Thyroid gland (tissue), 4 donors: ENCODE data around the gene CCDC61. TPM values are rescaled to one million over a fixed set of nuclear protein-coding genes. Genes with fewer than 3 reads are reported as not detected.

Source experiments
- DNase-seq, 2 donors: peaks; one replicate each; pipeline ENCODE4 v3.0.0-alpha.2; 2019
- H3K27ac ChIP-seq, 3 donors: fragments of 200-600 bp; sonication (generic); 1 replicate in 2 of 3; 2 replicates in 1 of 3; pipeline ENCODE4 v1.5.1; 2016 to 2019; ENCODE audit warnings: mild to moderate bottlenecking in 1 of 3, moderate library complexity in 1 of 3
- H3K27me3 ChIP-seq: fragments of 200-600 bp; sonication (generic); one replicate; pipeline ENCODE4 v1.5.1; 2019
- H3K36me3 ChIP-seq, 2 donors: fragments of 200-600 bp; sonication (generic); one replicate each; pipeline ENCODE4 v1.5.1; 2016 to 2019
- H3K4me1 ChIP-seq, 2 donors: fragments of 200-600 bp; sonication (generic); one replicate each; pipeline ENCODE4 v1.5.1; 2017 to 2019
- H3K4me3 ChIP-seq, 3 donors: fragments of 200-600 bp; sonication (generic); replicated peaks in 1 of 3; 1 replicate in 2 of 3; 2 replicates in 1 of 3; pipeline ENCODE4 v1.5.1; 2016; ENCODE audit warnings: mild to moderate bottlenecking in 1 of 3
- H3K9me3 ChIP-seq: fragments of 200-600 bp; sonication (generic); one replicate; pipeline ENCODE4 v1.5.1; 2017
- POLR2A ChIP-seq, 2 donors: fragments of 450-650 bp; IDR thresholded peaks; one replicate each; pipeline ENCODE4 v1.6.1; 2017; ENCODE audit warnings: antibody characterized with exemption in 2 of 2, mild to moderate bottlenecking in 2 of 2, moderate library complexity in 1 of 2
- WGBS, 2 donors: methylation state at CpG; one replicate each; pipeline ENCODE4 v1.1.5; 2017; 5-methylcytosine and 5-hydroxymethylcytosine counted together
- intact Hi-C: fragments of 100-400 bp; cut with DNase I; formaldehyde crosslinking; loops from one replicate; pipeline ENCODE4 v1.15.1; 2023
- total RNA-seq, 4 donors: library from RNA; depleted of rRNA; stranded (reverse); fragments of >200 nt; gene quantifications; one replicate each; pipeline ENCODE4 v1.2.3, GENCODE V29; 2016
- TF ChIP-seq, protein P1 (sequence below), 6 experiments: fragments of 200-600 bp in 3 of 6; fragments of 450-650 bp in 3 of 6; sonication (generic) in 3 of 6; IDR thresholded peaks; one replicate each; pipeline ENCODE4 v1.5.1; 2016 to 2019; ENCODE audit warnings: antibody characterized with exemption in 6 of 6, mild to moderate bottlenecking in 2 of 6, inconsistent platforms in 1 of 6, moderate library complexity in 1 of 6

The CCDC61 gene
- total RNA-seq, 4 donors from 2014 or later = 8.5 to 12.4 (median 9.8) TPM

DNA sequence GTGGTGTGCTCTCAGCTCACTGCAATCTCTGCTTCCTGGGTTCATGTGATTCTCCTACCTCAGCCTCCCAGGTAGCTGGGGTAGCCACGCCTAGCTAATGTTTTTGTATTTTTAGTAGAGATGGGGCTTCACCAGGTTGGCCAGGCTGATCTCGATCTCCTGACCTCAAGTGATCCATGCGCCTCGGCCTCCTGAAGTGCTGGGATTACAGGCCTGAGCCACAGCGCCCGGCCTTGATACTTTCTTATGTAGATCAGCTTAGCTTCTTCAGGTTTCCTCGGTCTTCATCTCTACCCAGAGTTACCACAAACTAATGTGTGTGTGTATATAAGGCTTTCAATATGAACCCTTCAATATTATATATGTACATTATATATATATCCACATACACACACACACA, 9.9 kb upstream of the CCDC61 start:
- 73 to 83% methylated on average over 6 to 7 of the region's 7 CpGs for WGBS, 2 donors
- Histone ChIP-seq H3K4me3 (no peak overlapping the region), H3K36me3 (no peaks in the 10 kb centered on the region), H3K9me3 (no peaks in the 10 kb centered on the region), H3K27me3 (no peaks in the 10 kb centered on the region), H3K4me1 (no peaks in the 10 kb centered on the region), H3K27ac (no peak overlapping the region)
- intact Hi-C loops = no loop called here
- no peak for DNase-seq
- TF ChIP-seq POLR2A (IDR thresholded peaks at IDR 0.05) = no peak
- TF ChIP-seq, protein P1, sequence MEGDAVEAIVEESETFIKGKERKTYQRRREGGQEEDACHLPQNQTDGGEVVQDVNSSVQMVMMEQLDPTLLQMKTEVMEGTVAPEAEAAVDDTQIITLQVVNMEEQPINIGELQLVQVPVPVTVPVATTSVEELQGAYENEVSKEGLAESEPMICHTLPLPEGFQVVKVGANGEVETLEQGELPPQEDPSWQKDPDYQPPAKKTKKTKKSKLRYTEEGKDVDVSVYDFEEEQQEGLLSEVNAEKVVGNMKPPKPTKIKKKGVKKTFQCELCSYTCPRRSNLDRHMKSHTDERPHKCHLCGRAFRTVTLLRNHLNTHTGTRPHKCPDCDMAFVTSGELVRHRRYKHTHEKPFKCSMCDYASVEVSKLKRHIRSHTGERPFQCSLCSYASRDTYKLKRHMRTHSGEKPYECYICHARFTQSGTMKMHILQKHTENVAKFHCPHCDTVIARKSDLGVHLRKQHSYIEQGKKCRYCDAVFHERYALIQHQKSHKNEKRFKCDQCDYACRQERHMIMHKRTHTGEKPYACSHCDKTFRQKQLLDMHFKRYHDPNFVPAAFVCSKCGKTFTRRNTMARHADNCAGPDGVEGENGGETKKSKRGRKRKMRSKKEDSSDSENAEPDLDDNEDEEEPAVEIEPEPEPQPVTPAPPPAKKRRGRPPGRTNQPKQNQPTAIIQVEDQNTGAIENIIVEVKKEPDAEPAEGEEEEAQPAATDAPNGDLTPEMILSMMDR (IDR thresholded peaks at IDR 0.05) = no peak

DNA sequence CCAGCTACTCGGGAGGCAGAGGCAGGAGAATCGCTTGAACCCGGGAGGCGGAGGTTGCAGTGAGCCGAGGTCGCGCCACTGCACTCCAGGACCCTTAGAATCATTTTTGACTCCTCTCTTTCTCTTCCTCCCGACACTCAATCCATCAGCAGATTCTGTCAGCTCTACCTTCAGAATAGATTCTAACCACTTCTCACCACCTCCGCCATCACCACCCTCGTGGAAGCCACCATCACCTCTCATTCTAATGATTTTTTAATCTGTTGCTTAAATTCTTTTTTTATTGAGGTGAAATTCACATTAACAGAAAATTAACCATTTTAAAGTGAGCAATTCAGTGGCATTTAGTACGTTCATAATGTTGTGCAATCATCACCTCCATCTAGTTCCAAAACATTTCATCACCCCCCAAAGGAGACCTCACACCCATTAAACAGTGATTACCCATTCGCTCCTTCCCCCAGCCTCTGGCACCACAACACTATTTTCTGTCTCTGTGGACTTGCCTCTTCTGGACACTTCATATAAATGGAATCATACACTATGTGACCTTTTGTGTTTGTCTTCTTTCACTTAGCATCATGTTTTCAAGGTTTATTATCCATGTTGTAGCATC, 5.0 kb upstream of the CCDC61 start:
- Histone ChIP-seq H3K27me3 (no peaks in the 10 kb centered on the region), H3K27ac (no peak overlapping the region), H3K4me1 (no peaks in the 10 kb centered on the region), H3K4me3 (no peak overlapping the region), H3K9me3 (no peaks in the 10 kb centered on the region), H3K36me3 (no peaks in the 10 kb centered on the region)
- 90 to 92% methylated on average over 12 of the region's 12 CpGs for WGBS, 2 donors
- TF ChIP-seq, protein P1 (IDR thresholded peaks at IDR 0.05) = no peak
- TF ChIP-seq POLR2A (IDR thresholded peaks at IDR 0.05) = no peak
- intact Hi-C loops = no loop called here
- no peak for DNase-seq

- WGBS, 2 donors = 11 to 15% methylated on average over 8 of the region's 8 CpGs
- Histone ChIP-seq H3K4me3 (peak overlapping the region in 2 of 3 donors; percentile 15 to 23), H3K4me1 (peaks cover 6 to 12% of the 10 kb centered on the region in 2 donors), H3K9me3 (no peaks in the 10 kb centered on the region), H3K36me3 (no peaks in the 10 kb centered on the region), H3K27ac (no peak overlapping the region), H3K27me3 (no peaks in the 10 kb centered on the region)
- DNase-seq = no peak
- intact Hi-C loops = no loop called here
- TF ChIP-seq, protein P1 (IDR thresholded peaks at IDR 0.05) = no peak
- no peak for TF ChIP-seq POLR2A (IDR thresholded peaks at IDR 0.05)
These were observed 740 bp upstream of the CCDC61 start for GRCh38 chr19:45994456-45994997.

DNA sequence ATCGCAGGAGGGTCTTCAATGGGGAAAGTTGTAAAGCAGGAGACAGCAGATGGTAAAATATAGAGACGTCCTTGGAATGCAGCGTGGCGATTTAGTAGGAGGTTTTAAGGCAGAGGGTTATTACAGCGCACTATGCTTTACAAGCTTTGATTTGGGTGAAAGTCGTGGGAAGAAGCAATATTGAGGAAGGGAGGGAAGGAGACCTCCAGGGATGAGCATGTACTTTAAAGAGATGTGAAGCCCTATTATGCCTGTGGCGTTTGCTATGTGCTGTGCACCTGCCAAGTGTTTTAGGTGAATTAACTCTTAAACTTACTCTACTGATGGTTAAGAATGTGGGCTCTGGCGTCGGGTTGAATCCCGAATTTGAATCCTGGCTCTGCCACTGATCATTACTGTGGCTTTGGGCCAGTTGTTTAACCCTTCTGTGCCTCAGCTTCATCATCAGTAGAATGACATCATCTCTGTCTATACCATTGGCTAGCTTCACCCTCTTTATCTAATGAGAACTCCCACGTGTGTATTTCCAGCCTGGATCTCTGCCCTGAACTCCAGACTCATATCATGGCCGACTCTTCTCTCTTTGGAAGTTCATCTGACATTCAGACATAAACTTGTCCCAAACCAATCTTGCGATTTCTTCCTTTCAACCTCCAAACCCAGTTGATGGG, 583 bp downstream of the CCDC61 start:
- intact Hi-C loops = no loop called here
- no peak for TF ChIP-seq POLR2A (IDR thresholded peaks at IDR 0.05)
- TF ChIP-seq, protein P1 (IDR thresholded peaks at IDR 0.05) = no peak
- H3K9me3 ChIP-seq = no peaks in the 10 kb centered on the region
- no peak for DNase-seq
- 12 to 14% methylated on average over 13 of the region's 13 CpGs for WGBS, 2 donors
- peaks cover 6 to 25% of the 10 kb centered on the region in 2 donors for H3K4me1 ChIP-seq
- peak overlapping the region; percentile 16 to 64 (median 52) for H3K4me3 ChIP-seq
- no peaks in the 10 kb centered on the region for H3K36me3 ChIP-seq
- no peaks in the 10 kb centered on the region for H3K27me3 ChIP-seq
- H3K27ac ChIP-seq = peak overlapping the region in 2 of 3 donors; percentile 51 to 57

DNA sequence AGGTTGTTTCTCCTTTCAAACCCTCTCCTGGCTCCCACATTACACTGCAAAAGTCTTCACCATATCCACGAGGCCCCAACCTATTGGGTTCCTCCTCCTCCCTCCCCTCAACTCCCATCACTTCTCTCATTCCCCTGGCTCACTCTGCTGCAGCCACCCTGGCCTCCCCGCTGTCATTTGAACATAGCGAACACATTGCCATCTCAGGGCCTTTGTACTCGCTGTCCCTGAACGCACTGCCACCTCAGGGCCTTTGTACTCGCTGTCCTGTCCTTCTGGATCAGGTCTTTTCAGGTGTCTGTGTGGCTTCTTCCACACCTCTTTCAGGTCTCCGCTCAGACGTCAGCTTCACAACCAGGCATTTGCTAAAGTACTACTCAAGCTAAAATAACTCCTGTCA, 1.7 kb downstream of the CCDC61 start:
- no peaks in the 10 kb centered on the region for H3K9me3 ChIP-seq
- WGBS, 2 donors = 81 to 89% methylated on average over 8 of the region's 8 CpGs
- H3K36me3 ChIP-seq = no peaks in the 10 kb centered on the region
- H3K4me1 ChIP-seq = peaks cover 6 to 26% of the 10 kb centered on the region in 2 donors
- intact Hi-C loops = no loop called here
- DNase-seq = no peak
- H3K27me3 ChIP-seq = no peaks in the 10 kb centered on the region
- H3K4me3 ChIP-seq = no peak overlapping the region
- TF ChIP-seq, protein P1 (IDR thresholded peaks at IDR 0.05) = no peak
- no peak for TF ChIP-seq POLR2A (IDR thresholded peaks at IDR 0.05)
- no peak overlapping the region for H3K27ac ChIP-seq
